Keratinocyte (primary cell): Measurements from ENCODE around the gene SORL1. TPM values are rescaled to one million over a fixed set of nuclear protein-coding genes. Genes with fewer than 3 reads are reported as not detected.

Experiments
- DNase-seq: peaks from one replicate; pipeline ENCODE4 v3.0.0-alpha.2; 2011; ENCODE audit warnings: low read depth, missing footprints, low spot score
- FAIRE-seq: peaks from 2 replicates; lab custom pipeline; 2011; peaks lifted over from hg19 to GRCh38; lab: Jason Lieb, UNC
- H2AFZ ChIP-seq: 2 replicates; pipeline ENCODE4 v1.6.0; 2012; ENCODE audit warnings: low read length, control low read depth, inconsistent platforms; ENCODE audit not compliant: control insufficient read depth
- H3K27ac ChIP-seq: 2 replicates; pipeline ENCODE4 v1.5.1; 2011; ENCODE audit warnings: low read length; ENCODE audit not compliant: control insufficient read depth, insufficient read depth
- H3K27me3 ChIP-seq: 3 replicates; pipeline ENCODE4 v1.6.0; 2011; ENCODE audit warnings: low read length; ENCODE audit not compliant: control insufficient read depth, insufficient read depth; ENCODE audit errors: extremely low read depth
- H3K36me3 ChIP-seq, 2 experiments: 2 replicates in 1 of 2; 3 replicates in 1 of 2; pipeline ENCODE4 v1.5.1; 2011; ENCODE audit warnings: low read length in 2 of 2, mild to moderate bottlenecking in 1 of 2; ENCODE audit not compliant: control insufficient read depth in 2 of 2, insufficient read depth in 2 of 2; ENCODE audit errors: extremely low read depth in 1 of 2
- H3K4me1 ChIP-seq: 3 replicates; pipeline ENCODE4 v1.5.1; 2011; ENCODE audit warnings: low read length; ENCODE audit not compliant: control insufficient read depth, insufficient read depth; ENCODE audit errors: extremely low read depth
- H3K4me2 ChIP-seq: 3 replicates; pipeline ENCODE4 v1.6.0; 2011; ENCODE audit warnings: low read depth, low read length; ENCODE audit not compliant: control insufficient read depth, insufficient read depth; ENCODE audit errors: extremely low read depth
- H3K4me3 ChIP-seq, 3 experiments: fragments of 200-600 bp in 1 of 3; sonication (generic) in 1 of 3; 2 replicates in 2 of 3; 3 replicates in 1 of 3; pipeline ENCODE4 v1.5.1; 2011 to 2016; ENCODE audit warnings: low read length in 3 of 3, mild to moderate bottlenecking in 3 of 3, control low read depth in 2 of 3, inconsistent platforms in 1 of 3, low read depth in 1 of 3, mixed read lengths in 1 of 3, mixed run types in 1 of 3, moderate library complexity in 1 of 3; ENCODE audit not compliant: control insufficient read depth in 2 of 3, insufficient read depth in 2 of 3; ENCODE audit errors: extremely low read depth in 1 of 3
- H3K79me2 ChIP-seq: 2 replicates; pipeline ENCODE4 v1.6.0; 2012; ENCODE audit warnings: low read length; ENCODE audit not compliant: control insufficient read depth, insufficient read depth
- H3K9ac ChIP-seq: 3 replicates; pipeline ENCODE4 v1.6.0; 2011; ENCODE audit warnings: low read length; ENCODE audit not compliant: control insufficient read depth, insufficient read depth; ENCODE audit errors: extremely low read depth
- H3K9me1 ChIP-seq: 3 replicates; pipeline ENCODE4 v1.6.0; 2011; ENCODE audit warnings: low read length; ENCODE audit not compliant: control insufficient read depth, insufficient read depth; ENCODE audit errors: extremely low read depth
- H3K9me3 ChIP-seq: 2 replicates; pipeline ENCODE4 v1.5.1; 2012; ENCODE audit warnings: low read depth, low read length; ENCODE audit not compliant: control insufficient read depth
- H4K20me1 ChIP-seq: 3 replicates; pipeline ENCODE4 v1.6.0; 2011; ENCODE audit warnings: low read length; ENCODE audit not compliant: control insufficient read depth, insufficient read depth; ENCODE audit errors: extremely low read depth
- CTCF ChIP-seq, 3 experiments: IDR thresholded peaks in 1 of 3; conservative IDR thresholded peaks in 1 of 3; optimal IDR thresholded peaks in 1 of 3; 2 replicates in 2 of 3; 3 replicates in 1 of 3; pipeline versions ENCODE3 to v1.5.1; 2011; ENCODE audit warnings: low read length in 3 of 3, mild to moderate bottlenecking in 3 of 3, moderate library complexity in 2 of 3, control low read depth in 1 of 3, inconsistent platforms in 1 of 3; ENCODE audit not compliant: insufficient read depth in 2 of 3; ENCODE audit errors: extremely low read depth in 1 of 3
- EZH2 ChIP-seq: IDR thresholded peaks from one replicate; pipeline ENCODE4 v1.6.1; 2012; ENCODE audit warnings: inconsistent platforms, mild to moderate bottlenecking, low read length, moderate library complexity
- dilution Hi-C: fragments of 300-500 bp; cut with MboI; formaldehyde crosslinking; loops from one replicate; pipeline ENCODE4 v1.7.0; 2020; ENCODE audit warnings: low sequenced_read_pairs; ENCODE audit not compliant: extremely low pct_ligation_motif_present
- polyA plus RNA-seq, 5 experiments: library from polyadenylated mRNA; depleted of rRNA in 3 of 5; stranded (reverse) in 3 of 5; stranded (forward) in 1 of 5; unstranded in 1 of 5; fragments of >200 nt; gene quantifications; 1 replicate in 1 of 5; 2 replicates in 3 of 5; 3 replicates in 1 of 5; pipeline versions ENCODE4 v1.2.1 to v1.2.3, GENCODE V29; 2011 to 2012; ENCODE audit warnings: missing spikeins in 2 of 5, low read depth in 1 of 5, low replicate concordance in 1 of 5

Gene SORL1
- polyA plus RNA-seq, 1 donor (not counting 4 experiments of a cell fraction or from before 2014, with no cell fraction given) = 38.9 TPM

- Histone ChIP-seq H4K20me1 (no peaks in the 10 kb centered on the region), H3K4me3 (no peak overlapping the region), H3K9ac (no peak overlapping the region), H3K36me3 (no peaks in the 10 kb centered on the region), H3K27me3 (no peaks in the 10 kb centered on the region), H3K27ac (no peak overlapping the region), H2AFZ (no peak overlapping the region), H3K9me3 (no peaks in the 10 kb centered on the region), H3K4me2 (no peak overlapping the region), H3K4me1 (peaks cover 4% of the 10 kb centered on the region), H3K9me1 (no peaks in the 10 kb centered on the region), H3K79me2 (no peaks in the 10 kb centered on the region)
- dilution Hi-C loops = no loop called here
- no peak for FAIRE-seq
- TF ChIP-seq EZH2 = no peak
- DNase-seq = no peak
Observed at GRCh38 chr11:121435132-121435531, 17.0 kb upstream of the SORL1 start.

GRCh38 chr11:121435551-121436511 is 16.3 kb upstream of the SORL1 start:
- no peak for TF ChIP-seq EZH2
- TF ChIP-seq CTCF (optimal IDR thresholded peaks at IDR 0.05 in 1 of 3, IDR thresholded peaks at IDR 0.05 in 1 of 3, conservative IDR thresholded peaks at IDR 0.05 in 1 of 3; ENCODE audit: extremely low read depth in 1 of 3, insufficient read depth in 2 of 3, low read length in 3 of 3) = no peak
- no peak overlapping the region for H3K9ac ChIP-seq
- no peaks in the 10 kb centered on the region for H3K9me1 ChIP-seq
- H3K4me3 ChIP-seq = no peak overlapping the region
- no peak overlapping the region for H2AFZ ChIP-seq
- dilution Hi-C loops = no loop called here
- FAIRE-seq = no peak
- H3K36me3 ChIP-seq = no peaks in the 10 kb centered on the region
- H3K27me3 ChIP-seq = no peaks in the 10 kb centered on the region
- no peaks in the 10 kb centered on the region for H3K79me2 ChIP-seq
- H4K20me1 ChIP-seq = no peaks in the 10 kb centered on the region
- H3K4me2 ChIP-seq = no peak overlapping the region
- peaks cover 4% of the 10 kb centered on the region for H3K4me1 ChIP-seq
- no peak overlapping the region for H3K27ac ChIP-seq
- no peaks in the 10 kb centered on the region for H3K9me3 ChIP-seq
- DNase-seq = no peak
